Activated B cell treated with CpG ODN at 0.5 μM for 24 hours (primary cell): ENCODE data around the gene HSD3B7. TPM values are rescaled to one million over a fixed set of nuclear protein-coding genes. Genes with fewer than 3 reads are reported as not detected.

ENCODE experiments used
- ATAC-seq: fragments of 200-7000 bp; cut with Tn5 transposase; one replicate; pipeline ENCODE4 v1.10.0; 2021; ENCODE audit warnings: low read depth, mild to moderate bottlenecking, moderate library complexity
- CTCF ChIA-PET: fragments of 350-600 bp; sonication (Branson Sonifier 250); formaldehyde crosslinking; loops from one replicate; lab custom pipeline; 2021; ENCODE audit warnings: antibody characterized with exemption; lab: Charles Lee
- POLR2A ChIA-PET: fragments of 350-600 bp; sonication (Branson Sonifier 250); formaldehyde crosslinking; loops from one replicate; lab custom pipeline; 2021; ENCODE audit warnings: antibody characterized with exemption; lab: Charles Lee
- DNase-seq: peaks from one replicate; pipeline ENCODE4 v3.0.0; 2022
- H3K27ac Mint-ChIP-seq: one replicate; pipeline ENCODE4 v1.8.0; 2020; ENCODE audit warnings: mixed read lengths
- H3K27me3 Mint-ChIP-seq: one replicate; pipeline ENCODE4 v1.8.0; 2021; ENCODE audit warnings: mixed read lengths
- H3K36me3 Mint-ChIP-seq: one replicate; pipeline ENCODE4 v1.8.0; 2021; ENCODE audit warnings: low read depth, mixed read lengths
- H3K4me1 Mint-ChIP-seq: one replicate; pipeline ENCODE4 v1.8.0; 2021; ENCODE audit warnings: mixed read lengths
- H3K4me3 Mint-ChIP-seq: one replicate; pipeline ENCODE4 v1.8.0; 2020; ENCODE audit warnings: mild to moderate bottlenecking, mixed read lengths
- H3K9me3 Mint-ChIP-seq: one replicate; pipeline ENCODE4 v1.8.0; 2020; ENCODE audit warnings: mixed read lengths
- CTCF ChIP-seq: fragments of 200-600 bp; IDR thresholded peaks from one replicate; pipeline ENCODE4 v1.8.0; 2022; ENCODE audit warnings: antibody characterized with exemption, mild to moderate bottlenecking
- intact Hi-C: fragments of 100-400 bp; cut with micrococcal nuclease; formaldehyde crosslinking; loops from one replicate; pipeline ENCODE4 v1.15.1; 2024
- total RNA-seq: library from RNA; stranded (reverse); gene quantifications from 2 replicates; pipeline ENCODE4 v1.2.3, GENCODE V29; 2022

The HSD3B7 gene
- total RNA-seq, 1 donor from 2014 or later, result 1.3 TPM

GRCh38 chr16:30963925-30964511 is 21.0 kb upstream of the HSD3B7 start:
- DNase-seq (no peak), ATAC-seq (no peak)
- ChIA-PET CTCF (interaction anchor here (0.9 kb wide), 1 partner anchor 19 kb away, joined by 3 read pairs; no protein-coding TSS in a partner anchor), POLR2A (interaction anchor here (0.6 to 0.7 kb wide), 2 partner anchors 157 to 213 kb away, joined by 3 read pairs; no protein-coding TSS in a partner anchor)
- Mint-ChIP-seq H3K36me3 (peaks cover 82% of the 10 kb centered on the region), H3K4me3 (no peak overlapping the region), H3K27me3 (no peaks in the 10 kb centered on the region), H3K9me3 (no peaks in the 10 kb centered on the region), H3K4me1 (peaks cover 16% of the 10 kb centered on the region), H3K27ac (no peak overlapping the region)
- intact Hi-C loops, result no loop called here
- TF ChIP-seq CTCF, result no peak

- no peaks in the 10 kb centered on the region for H3K9me3 Mint-ChIP-seq
- TF ChIP-seq CTCF, result no peak
- no peak overlapping the region for H3K4me3 Mint-ChIP-seq
- POLR2A ChIA-PET, result interaction anchor here (0.6 to 0.7 kb wide), 2 partner anchors 157 to 213 kb away, joined by 3 read pairs; no protein-coding TSS in a partner anchor
- intact Hi-C loops, result no loop called here
- no peaks in the 10 kb centered on the region for H3K27me3 Mint-ChIP-seq
- CTCF ChIA-PET, result interaction anchor here (0.9 kb wide), 1 partner anchor 18 kb away, joined by 3 read pairs; no protein-coding TSS in a partner anchor
- H3K4me1 Mint-ChIP-seq, result peaks cover 9% of the 10 kb centered on the region
- ATAC-seq (no peak), DNase-seq (no peak)
- no peak overlapping the region for H3K27ac Mint-ChIP-seq
- peaks cover 81% of the 10 kb centered on the region for H3K36me3 Mint-ChIP-seq
Measured at GRCh38 chr16:30964574-30965226, 20.3 kb upstream of the HSD3B7 start.

GRCh38 chr16:30965436-30965835 is 19.6 kb upstream of the HSD3B7 start:
- Mint-ChIP-seq H3K36me3 (peaks cover 78% of the 10 kb centered on the region), H3K27me3 (no peaks in the 10 kb centered on the region), H3K9me3 (no peaks in the 10 kb centered on the region), H3K4me1 (peaks cover 2% of the 10 kb centered on the region), H3K27ac (no peak overlapping the region), H3K4me3 (no peak overlapping the region)
- POLR2A ChIA-PET, result no interaction called here
- DNase-seq (no peak), ATAC-seq (no peak)
- intact Hi-C loops, result no loop called here
- CTCF ChIA-PET, result no interaction called here
- no peak for TF ChIP-seq CTCF

- POLR2A ChIA-PET, result no interaction called here
- Mint-ChIP-seq H3K9me3 (no peaks in the 10 kb centered on the region), H3K36me3 (peaks cover 80% of the 10 kb centered on the region), H3K27ac (no peak overlapping the region), H3K4me3 (no peak overlapping the region), H3K27me3 (no peaks in the 10 kb centered on the region), H3K4me1 (no peaks in the 10 kb centered on the region)
- CTCF ChIA-PET, result no interaction called here
- no peak for TF ChIP-seq CTCF
- no peak for ATAC-seq
- intact Hi-C loops, result no loop called here
- no peak for DNase-seq
Measured at GRCh38 chr16:30966033-30966619, 18.9 kb upstream of the HSD3B7 start.

- no peak for ATAC-seq
- H3K4me3 Mint-ChIP-seq, result no peak overlapping the region
- CTCF ChIA-PET, result no interaction called here
- H3K4me1 Mint-ChIP-seq, result no peaks in the 10 kb centered on the region
- POLR2A ChIA-PET, result interaction anchor here (0.9 kb wide), 1 partner anchor 19 kb away, joined by 3 read pairs; the partner anchor contains the start of gene ORAI3
- H3K27me3 Mint-ChIP-seq, result no peaks in the 10 kb centered on the region
- H3K36me3 Mint-ChIP-seq, result peaks cover 81% of the 10 kb centered on the region
- H3K27ac Mint-ChIP-seq, result no peak overlapping the region
- no peak for DNase-seq
- no peaks in the 10 kb centered on the region for H3K9me3 Mint-ChIP-seq
- intact Hi-C loops, result no loop called here
- no peak for TF ChIP-seq CTCF
Measured at GRCh38 chr16:30967795-30968194, 17.2 kb upstream of the HSD3B7 start.
